Esophagus mucosa (tissue), 1 donor: ENCODE data around the gene RNU1-1. TPM values are rescaled to one million over a fixed set of nuclear protein-coding genes. Genes with fewer than 3 reads are reported as not detected.
"Not testable (repeated sequence)": the region's sequence is repeated elsewhere in the genome, so short reads cannot be mapped to it uniquely, and the experiment has no call there.

Source experiments
- ATAC-seq: fragments of 200-7000 bp; cut with Tn5 transposase; one replicate; pipeline ENCODE4 v1.9.1; 2020
- total RNA-seq: library from RNA; stranded (reverse); gene quantifications from one replicate; pipeline ENCODE4 v1.2.4, GENCODE V29; 2023
- donor health status: DM: yes; HTN: yes; CAD: no.

RNU1-1 gene
- total RNA-seq, 1 donor from 2014 or later = 6,387 TPM

DNA sequence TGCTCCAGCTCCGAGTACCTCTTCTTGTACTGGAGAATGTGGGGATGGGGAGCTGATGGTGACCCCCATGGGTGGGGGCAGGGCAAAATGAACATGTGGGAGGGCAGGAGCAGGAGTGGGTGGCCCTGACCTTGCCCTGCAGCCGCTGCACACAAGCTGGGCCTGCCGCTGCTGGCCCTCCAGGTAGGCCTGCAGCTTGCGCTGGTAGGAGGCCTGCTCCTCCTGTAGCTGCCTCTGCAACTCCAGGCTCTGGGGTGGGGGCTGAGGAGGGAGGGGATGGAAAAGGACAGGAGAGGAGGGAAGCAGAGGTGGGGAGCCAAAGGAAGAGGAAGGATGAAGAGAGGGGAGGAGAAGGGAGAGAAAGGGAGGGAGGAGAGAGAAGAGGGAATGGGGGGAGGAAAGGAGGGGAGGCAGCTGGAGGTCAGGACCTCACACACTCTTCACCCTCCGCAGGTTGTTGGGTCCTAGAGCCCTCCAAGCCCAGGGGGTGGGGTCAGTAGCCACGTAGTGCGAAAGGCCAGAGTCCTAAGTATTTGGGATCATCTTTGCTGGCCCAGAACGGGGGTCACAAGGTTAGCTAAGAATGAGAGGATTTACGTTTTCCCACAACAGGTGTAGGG is 22.9 kb downstream of the RNU1-1 start:
- ATAC-seq = no peak

- ATAC-seq = not testable (repeated sequence)
Observed at GRCh38 chr1:16489195-16489880, 24.7 kb downstream of the RNU1-1 start.

- not testable (repeated sequence) for ATAC-seq
Observed at GRCh38 chr1:16487011-16487410, 27.1 kb downstream of the RNU1-1 start.

DNA sequence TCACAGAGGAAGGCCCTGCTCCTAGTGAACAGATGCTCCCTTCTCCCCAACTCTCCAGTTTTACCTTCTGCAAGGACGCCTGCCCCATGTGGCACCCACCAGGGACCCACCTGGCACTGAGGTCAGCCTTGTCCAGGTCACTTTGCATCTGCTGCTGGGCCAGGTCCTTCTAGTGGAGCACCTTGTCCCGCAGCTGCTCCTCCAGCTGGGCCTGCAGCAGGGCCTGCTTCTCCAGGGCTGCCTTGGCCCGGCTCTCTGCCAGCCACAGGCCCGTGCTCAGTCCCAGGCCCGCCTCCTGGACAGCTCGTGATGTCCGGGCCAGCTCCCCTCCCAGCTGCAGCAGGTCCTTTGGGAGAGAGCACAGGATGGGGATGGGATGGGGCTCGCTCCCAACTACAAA is 27.8 kb downstream of the RNU1-1 start:
- ATAC-seq = not testable (repeated sequence)

DNA sequence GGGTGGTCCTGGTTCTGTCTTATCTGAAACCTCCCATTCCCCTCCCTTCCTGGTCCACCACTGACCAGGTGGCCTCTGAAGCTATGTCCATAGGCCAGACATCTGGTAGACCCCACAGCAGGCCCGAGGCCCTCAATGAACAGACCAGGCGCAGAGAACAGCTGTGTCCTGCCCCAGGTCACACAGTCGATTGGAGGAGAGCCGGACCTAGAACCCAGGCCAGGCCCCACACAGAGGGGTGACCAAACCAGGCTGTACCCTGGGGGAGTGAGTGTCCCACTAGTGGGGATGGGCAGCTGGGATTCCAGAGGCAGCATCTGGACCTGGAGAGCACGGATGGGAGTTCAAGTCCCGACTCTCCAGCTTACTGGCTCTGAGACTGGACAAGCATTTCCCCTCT is 29.2 kb downstream of the RNU1-1 start:
- ATAC-seq = peak; percentile 43

DNA sequence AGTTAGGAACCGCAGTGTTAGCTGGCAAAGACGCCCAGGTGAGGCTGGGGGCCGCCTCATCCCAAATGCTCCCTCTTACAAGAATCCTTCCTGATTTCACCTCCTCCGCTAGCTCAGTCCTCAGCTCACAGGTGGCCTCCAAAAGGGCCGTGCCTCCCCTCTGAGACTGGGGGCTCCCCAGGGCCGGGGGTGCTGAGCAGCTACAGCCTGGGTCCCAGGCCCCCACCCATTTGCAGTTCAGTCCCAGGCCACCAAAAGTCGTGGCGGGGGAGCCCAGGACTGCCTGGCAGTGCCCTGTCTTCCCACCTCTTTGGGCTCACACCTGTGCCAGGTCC is 29.6 kb downstream of the RNU1-1 start:
- ATAC-seq = no peak

GRCh38 chr1:16483639-16484500 is 30.2 kb downstream of the RNU1-1 start:
- ATAC-seq = peak; percentile 10

GRCh38 chr1:16483146-16483545 is 30.9 kb downstream of the RNU1-1 start:
- not testable (repeated sequence) for ATAC-seq

DNA sequence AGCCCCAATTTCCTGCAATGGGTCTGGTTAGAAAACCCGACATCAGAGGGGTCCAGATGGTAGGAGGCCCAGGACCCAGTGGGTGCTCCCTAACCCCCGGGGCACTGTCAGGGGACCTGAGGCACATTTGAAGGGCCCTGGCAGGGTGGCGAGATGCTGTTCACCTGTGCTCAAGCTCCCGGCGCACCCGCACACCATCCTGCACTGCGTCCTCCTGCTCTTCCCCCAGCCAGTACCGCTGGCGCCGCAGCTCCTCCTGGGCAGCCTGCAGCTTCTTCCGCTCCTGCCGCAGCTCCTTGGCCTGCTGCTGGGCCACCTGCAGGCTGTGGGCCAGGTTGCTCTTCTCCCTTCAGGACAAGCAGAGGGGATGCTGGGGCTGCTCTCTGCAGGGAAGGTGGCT is 36.0 kb downstream of the RNU1-1 start:
- no peak for ATAC-seq

- peak; percentile 47 for ATAC-seq
Observed at GRCh38 chr1:16475771-16476770, 38.0 kb downstream of the RNU1-1 start.

- not testable (repeated sequence) for ATAC-seq
Observed at GRCh38 chr1:16474891-16475290, 39.2 kb downstream of the RNU1-1 start.

GRCh38 chr1:16474166-16474800 is 39.8 kb downstream of the RNU1-1 start:
- ATAC-seq = no peak

- no peak for ATAC-seq
Observed at GRCh38 chr1:16468558-16468957, 45.5 kb downstream of the RNU1-1 start.

- no peak for ATAC-seq
Observed at GRCh38 chr1:16464917-16465625, 49.0 kb downstream of the RNU1-1 start.

Other genes with a start within 250 kb of the RNU1-1 start
- 11.9 TPM for gene FBXO42, start 161.8 kb downstream of the RNU1-1 start, total RNA-seq
- gene SZRD1, start 147.0 kb downstream of the RNU1-1 start, total RNA-seq = 89.9 TPM
- gene SPATA21, start 76.9 kb downstream of the RNU1-1 start, total RNA-seq = not detected
- gene NECAP2, start 73.6 kb downstream of the RNU1-1 start, total RNA-seq = 38.1 TPM
- gene NBPF1, start 99.3 kb upstream of the RNU1-1 start, total RNA-seq = 24.7 TPM
- 6,387 TPM for gene RNU1-3, start 152.7 kb upstream of the RNU1-1 start, total RNA-seq
- 6,387 TPM for gene RNU1-4, start 226.2 kb upstream of the RNU1-1 start, total RNA-seq